HepG2 (cell line): Measurements from ENCODE around the gene USH2A. TPM values are rescaled to one million over a fixed set of nuclear protein-coding genes. Genes with fewer than 3 reads are reported as not detected.

Experiments
- HNF4G ChIP-seq, 2 experiments: sonication (generic) in 1 of 2; formaldehyde crosslinking in 1 of 2; IDR thresholded peaks; 2 replicates each; pipeline versions ENCODE4 v1.4.0 to v1.6.1; 2011 to 2020; ENCODE audit warnings: borderline replicate concordance in 2 of 2, low read depth in 2 of 2, mild to moderate bottlenecking in 2 of 2, low read length in 1 of 2, missing genetic modification reagents in 1 of 2, moderate library complexity in 1 of 2
- IRX3 ChIP-seq: sonication (generic); formaldehyde crosslinking; IDR thresholded peaks from 2 replicates; pipeline ENCODE4 v1.8.1; 2023; ENCODE audit warnings: mild to moderate bottlenecking, low read depth, missing genetic modification reagents, borderline replicate concordance
- MTA1 ChIP-seq: sonication (generic); formaldehyde crosslinking; IDR thresholded peaks from 2 replicates; pipeline ENCODE4 v1.4.0; 2020; ENCODE audit warnings: missing genetic modification reagents, mild to moderate bottlenecking, borderline replicate concordance
- SOX5 ChIP-seq: IDR thresholded peaks from 2 replicates; pipeline ENCODE4 v1.6.1; 2016; ENCODE audit warnings: borderline replicate concordance
- SRSF9 ChIP-seq: fragments of 200-400 bp; formaldehyde crosslinking; IDR thresholded peaks from 2 replicates; pipeline ENCODE4 v1.6.1; 2018; ENCODE audit warnings: borderline replicate concordance, mild to moderate bottlenecking, low read depth, low read length; ENCODE audit not compliant: insufficient read depth, poor library complexity, severe bottlenecking
- ZNF678 ChIP-seq: sonication (generic); formaldehyde crosslinking; IDR thresholded peaks from 2 replicates; pipeline ENCODE4 v1.4.0; 2020; ENCODE audit warnings: mild to moderate bottlenecking, missing genetic modification reagents
- polyA plus RNA-seq, 8 experiments: library from polyadenylated mRNA; depleted of rRNA in 3 of 8; stranded (reverse) in 7 of 8; unstranded in 1 of 8; fragments of >200 nt; fragmentation: Illumina TruSeq in 4 of 8; extraction: Trizol in 4 of 8; gene quantifications; 2 replicates each; pipeline versions ENCODE4 v1.2.1 to v1.2.3, GENCODE V29; 2011 to 2016; ENCODE audit warnings: low read depth in 4 of 8, missing spikeins in 1 of 8, mixed read lengths in 1 of 8; ENCODE audit not compliant: insufficient read depth in 1 of 8
- total RNA-seq, 5 experiments: library from RNA; depleted of rRNA; stranded (reverse); fragments of >200 nt; fragmentation: Illumina TruSeq; extraction: Trizol; gene quantifications; 2 replicates each; pipeline ENCODE4 v1.2.3, GENCODE V29; 2016; ENCODE audit warnings: low read depth in 1 of 5
- TF ChIP-seq, protein P1 (sequence below): sonication (generic); formaldehyde crosslinking; IDR thresholded peaks from 2 replicates; pipeline ENCODE4 v1.5.0; 2020; ENCODE audit warnings: mild to moderate bottlenecking, missing genetic modification reagents
- TF ChIP-seq, protein P2 (sequence below): sonication (generic); formaldehyde crosslinking; IDR thresholded peaks from 2 replicates; pipeline ENCODE4 v1.8.0; 2022; ENCODE audit warnings: missing genetic modification reagents, low read depth, mild to moderate bottlenecking, borderline replicate concordance
- TF ChIP-seq, protein P3 (sequence below): sonication (generic); formaldehyde crosslinking; IDR thresholded peaks from 2 replicates; pipeline ENCODE4 v1.5.1; 2020; ENCODE audit warnings: mild to moderate bottlenecking, moderate library complexity, missing genetic modification reagents
- TF ChIP-seq, protein P4 (sequence below): sonication (generic); formaldehyde crosslinking; IDR thresholded peaks from 2 replicates; pipeline ENCODE4 v1.4.0; 2020; ENCODE audit warnings: mild to moderate bottlenecking, missing genetic modification reagents

Gene USH2A
- total and polyA plus RNA-seq, 2 of the 13 experiments (the other 11 are each of a cell fraction or from before 2014, with no cell fraction given) = 0.02 TPM; not detected in 1

DNA sequence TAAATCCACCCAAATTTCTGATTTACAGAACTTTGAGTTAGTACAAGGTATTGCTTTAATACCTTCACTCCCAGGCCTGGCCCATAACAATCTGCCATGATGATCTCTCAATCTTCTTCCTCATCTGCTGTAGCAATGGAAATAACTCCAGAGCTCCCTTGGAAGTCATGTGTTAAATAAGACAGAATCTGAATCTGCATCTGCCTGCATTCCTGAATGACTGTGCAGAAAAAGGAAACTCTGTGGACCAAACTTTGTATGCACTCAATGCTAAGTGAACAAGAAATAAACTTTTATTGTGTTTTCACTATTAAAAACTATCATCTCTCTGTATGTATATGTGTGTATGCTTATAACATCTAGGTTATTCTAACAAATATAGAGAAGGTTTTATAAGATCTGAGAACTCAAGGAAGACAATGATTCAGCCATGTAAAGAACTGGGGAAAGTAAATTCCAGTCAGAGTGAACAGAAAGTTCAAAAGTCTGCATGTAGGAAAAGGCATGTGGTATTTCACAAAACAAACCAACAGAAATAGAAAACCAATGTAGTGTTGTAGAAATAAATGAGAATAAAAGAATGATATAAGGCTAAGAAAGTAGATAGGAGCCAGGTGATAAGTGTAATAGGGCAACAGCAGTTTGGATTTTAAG lies 390.2 kb downstream of the USH2A start (continued):
- TF ChIP-seq, protein P1, sequence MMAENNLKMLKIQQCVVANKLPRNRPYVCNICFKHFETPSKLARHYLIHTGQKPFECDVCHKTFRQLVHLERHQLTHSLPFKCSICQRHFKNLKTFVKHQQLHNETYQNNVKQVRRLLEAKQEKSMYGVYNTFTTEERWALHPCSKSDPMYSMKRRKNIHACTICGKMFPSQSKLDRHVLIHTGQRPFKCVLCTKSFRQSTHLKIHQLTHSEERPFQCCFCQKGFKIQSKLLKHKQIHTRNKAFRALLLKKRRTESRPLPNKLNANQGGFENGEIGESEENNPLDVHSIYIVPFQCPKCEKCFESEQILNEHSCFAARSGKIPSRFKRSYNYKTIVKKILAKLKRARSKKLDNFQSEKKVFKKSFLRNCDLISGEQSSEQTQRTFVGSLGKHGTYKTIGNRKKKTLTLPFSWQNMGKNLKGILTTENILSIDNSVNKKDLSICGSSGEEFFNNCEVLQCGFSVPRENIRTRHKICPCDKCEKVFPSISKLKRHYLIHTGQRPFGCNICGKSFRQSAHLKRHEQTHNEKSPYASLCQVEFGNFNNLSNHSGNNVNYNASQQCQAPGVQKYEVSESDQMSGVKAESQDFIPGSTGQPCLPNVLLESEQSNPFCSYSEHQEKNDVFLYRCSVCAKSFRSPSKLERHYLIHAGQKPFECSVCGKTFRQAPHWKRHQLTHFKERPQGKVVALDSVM (CRISPR knock-in tag) = no peak
- TF ChIP-seq HNF4G (IDR thresholded peaks at IDR 0.05; ENCODE audit: borderline replicate concordance, low read depth, low read length) (no peak), HNF4G (CRISPR knock-in tag; IDR thresholded peaks at IDR 0.05; ENCODE audit: borderline replicate concordance, low read depth) (no peak), SOX5 (CRISPR knock-in tag) (no peak), ZNF678 (CRISPR knock-in tag) (no peak), IRX3 (CRISPR knock-in tag) (no peak), SRSF9 (no peak), MTA1 (CRISPR knock-in tag) (no peak)
- TF ChIP-seq, protein P2, sequence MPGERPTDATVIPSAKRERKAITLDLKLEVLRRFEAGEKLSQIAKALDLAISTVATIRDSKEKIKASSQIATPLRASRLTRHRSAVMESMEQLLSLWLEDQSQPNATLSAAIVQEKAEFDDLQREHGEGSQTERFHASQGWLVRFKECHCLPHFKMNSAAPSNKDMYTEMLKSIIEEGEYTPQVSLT (CRISPR knock-in tag) = no peak
- TF ChIP-seq, protein P3, sequence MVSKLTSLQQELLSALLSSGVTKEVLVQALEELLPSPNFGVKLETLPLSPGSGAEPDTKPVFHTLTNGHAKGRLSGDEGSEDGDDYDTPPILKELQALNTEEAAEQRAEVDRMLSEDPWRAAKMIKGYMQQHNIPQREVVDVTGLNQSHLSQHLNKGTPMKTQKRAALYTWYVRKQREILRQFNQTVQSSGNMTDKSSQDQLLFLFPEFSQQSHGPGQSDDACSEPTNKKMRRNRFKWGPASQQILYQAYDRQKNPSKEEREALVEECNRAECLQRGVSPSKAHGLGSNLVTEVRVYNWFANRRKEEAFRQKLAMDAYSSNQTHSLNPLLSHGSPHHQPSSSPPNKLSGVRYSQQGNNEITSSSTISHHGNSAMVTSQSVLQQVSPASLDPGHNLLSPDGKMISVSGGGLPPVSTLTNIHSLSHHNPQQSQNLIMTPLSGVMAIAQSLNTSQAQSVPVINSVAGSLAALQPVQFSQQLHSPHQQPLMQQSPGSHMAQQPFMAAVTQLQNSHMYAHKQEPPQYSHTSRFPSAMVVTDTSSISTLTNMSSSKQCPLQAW = no peak
- TF ChIP-seq, protein P4, sequence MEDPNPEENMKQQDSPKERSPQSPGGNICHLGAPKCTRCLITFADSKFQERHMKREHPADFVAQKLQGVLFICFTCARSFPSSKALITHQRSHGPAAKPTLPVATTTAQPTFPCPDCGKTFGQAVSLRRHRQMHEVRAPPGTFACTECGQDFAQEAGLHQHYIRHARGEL (CRISPR knock-in tag) = no peak
